HG03196 (cell line): Measurements from ENCODE around the gene NCKAP5.

Experiments used
- ATAC-seq: cut with Tn5 transposase; IDR thresholded peaks from one replicate; pipeline ENCODE4 v1.9.1; 2021; ENCODE audit not compliant: unreplicated experiment

The NCKAP5 gene

DNA sequence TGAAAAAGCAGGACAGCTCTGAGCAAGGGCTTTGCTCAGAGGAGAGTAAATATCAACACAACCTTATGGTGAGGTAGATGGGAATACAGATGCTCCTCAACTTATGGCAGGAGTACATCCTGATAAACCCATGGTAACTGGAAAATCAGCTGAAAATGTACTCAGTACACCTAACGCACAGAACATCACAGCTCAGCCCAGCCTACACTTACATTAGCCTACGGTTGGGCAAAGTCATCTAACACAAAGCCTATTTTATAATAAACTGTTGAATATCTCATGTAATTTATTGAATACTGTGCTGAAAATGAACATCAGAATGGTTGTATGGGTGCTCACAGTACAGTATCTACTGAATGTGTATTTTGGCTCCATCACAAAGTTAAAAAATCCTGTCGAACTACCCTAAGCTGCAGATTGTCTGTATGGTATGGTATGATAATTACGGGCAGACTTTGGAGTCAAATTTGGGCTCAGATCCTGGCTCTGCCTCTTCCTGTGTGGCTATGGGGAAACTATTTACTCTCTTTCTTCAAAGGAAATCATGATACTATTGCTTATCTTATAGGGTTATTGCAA is 778.0 kb downstream of the NCKAP5 start:
- no peak for ATAC-seq

DNA sequence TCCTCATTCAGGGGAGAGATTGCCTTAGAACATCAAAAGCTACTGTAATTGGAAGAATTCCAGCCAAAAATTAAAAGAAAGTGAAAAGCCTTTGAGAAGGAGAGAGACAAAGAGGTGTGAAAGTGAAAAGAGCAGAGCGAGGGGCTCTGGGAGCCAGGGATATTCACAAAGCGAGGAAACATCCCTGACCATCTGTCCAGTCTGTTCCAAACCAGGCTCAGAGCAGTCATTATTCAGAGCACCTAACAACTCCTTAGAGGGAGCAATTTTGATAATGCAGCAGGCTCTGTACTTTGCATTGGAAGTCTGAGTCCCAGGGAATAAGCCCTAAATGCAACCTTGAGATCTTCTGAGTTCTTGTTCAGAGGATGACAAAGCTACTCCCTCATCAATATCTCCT is 779.2 kb downstream of the NCKAP5 start:
- no peak for ATAC-seq

DNA sequence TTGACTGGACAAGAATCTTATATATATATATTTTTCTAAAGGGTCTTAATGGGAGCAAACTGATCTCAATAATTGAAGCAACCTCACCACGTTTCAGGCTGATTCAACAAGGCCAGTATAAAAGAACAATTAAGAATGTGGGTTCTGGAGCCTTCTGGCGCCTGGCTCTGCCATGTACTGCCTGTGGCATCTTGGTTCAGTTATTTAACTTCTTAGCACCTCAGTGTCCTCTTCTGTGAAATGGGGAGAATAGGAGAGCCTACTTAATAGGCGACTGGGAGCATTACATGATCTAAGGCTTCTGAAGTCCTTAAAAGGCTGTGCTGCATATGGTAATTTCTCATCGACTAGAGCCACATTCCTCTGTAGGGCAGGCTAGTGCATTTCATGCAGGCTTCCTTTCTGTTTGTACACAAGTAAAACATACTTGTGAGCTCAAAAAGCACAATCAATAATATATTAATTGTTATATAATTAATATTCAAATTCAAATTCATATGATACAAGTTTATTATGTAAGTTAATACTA is 779.9 kb downstream of the NCKAP5 start:
- no peak for ATAC-seq

DNA sequence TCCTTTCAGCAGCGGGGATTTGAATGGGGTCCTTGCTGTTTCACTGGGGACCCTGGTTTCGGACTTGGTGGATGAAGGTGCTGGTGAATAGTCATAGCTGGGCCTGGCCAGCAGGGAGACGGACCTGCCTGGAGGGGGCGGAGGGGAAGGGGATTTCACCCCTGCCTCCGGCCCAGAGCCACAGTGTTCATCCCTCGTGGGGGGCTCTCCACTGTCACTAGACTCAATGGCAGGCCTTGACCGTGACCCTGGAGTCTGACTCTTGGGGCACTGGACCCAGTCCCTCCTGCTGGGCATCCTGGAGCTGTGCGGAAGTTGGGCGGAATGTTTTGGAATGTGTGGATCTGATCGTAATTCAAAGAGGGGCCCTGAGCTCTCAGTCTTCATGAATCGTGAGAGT is 784.4 kb downstream of the NCKAP5 start:
- no peak for ATAC-seq

DNA sequence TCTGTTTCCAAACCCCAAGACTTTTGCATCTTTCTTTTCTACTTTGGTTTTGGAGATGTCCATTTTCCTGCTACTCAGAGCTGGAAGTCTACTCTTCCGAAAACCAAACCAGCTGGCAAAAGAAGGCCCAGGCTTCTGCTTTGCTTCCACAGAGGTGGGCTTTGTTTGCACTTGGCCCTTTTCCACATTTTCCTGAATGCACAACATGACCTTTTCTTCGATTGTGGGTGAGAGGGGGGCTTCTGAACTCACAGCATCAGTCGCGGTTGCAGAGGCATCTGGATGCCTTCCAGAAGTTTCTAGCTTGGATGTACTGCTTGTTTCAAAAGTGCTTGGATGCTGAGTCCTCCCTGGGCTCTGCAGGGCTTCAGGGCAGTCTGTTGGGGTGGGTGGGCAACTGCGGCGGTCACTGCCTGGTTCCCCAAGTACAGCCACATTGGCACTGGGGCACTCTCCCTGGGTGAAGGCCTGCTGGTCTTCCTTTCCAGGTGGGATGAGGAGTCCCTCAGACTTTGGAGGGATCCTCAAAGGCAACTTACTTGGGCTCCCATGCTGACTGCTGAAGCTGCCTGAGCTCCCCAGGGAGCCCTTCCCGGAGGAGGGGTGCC is 786.0 kb downstream of the NCKAP5 start:
- no peak for ATAC-seq

DNA sequence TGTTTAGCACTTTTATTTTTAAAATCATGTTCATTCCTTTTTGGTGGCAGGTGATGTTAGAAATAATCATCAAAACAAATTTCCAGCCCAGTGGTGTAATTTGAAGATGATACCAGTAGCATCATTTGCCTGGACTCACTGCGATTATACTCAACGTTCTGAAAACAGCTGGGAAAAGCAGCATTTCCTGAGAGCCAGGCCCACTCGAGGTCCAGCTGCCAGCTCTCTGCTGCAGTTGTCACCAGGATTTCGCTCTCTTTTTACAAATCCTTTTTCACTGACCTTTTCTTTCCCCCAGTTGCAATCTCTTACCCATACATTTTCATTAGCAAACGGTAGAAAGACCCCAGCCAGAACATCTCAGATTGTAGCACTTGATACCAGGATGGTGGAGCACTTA is 787.6 kb downstream of the NCKAP5 start:
- ATAC-seq: no peak

DNA sequence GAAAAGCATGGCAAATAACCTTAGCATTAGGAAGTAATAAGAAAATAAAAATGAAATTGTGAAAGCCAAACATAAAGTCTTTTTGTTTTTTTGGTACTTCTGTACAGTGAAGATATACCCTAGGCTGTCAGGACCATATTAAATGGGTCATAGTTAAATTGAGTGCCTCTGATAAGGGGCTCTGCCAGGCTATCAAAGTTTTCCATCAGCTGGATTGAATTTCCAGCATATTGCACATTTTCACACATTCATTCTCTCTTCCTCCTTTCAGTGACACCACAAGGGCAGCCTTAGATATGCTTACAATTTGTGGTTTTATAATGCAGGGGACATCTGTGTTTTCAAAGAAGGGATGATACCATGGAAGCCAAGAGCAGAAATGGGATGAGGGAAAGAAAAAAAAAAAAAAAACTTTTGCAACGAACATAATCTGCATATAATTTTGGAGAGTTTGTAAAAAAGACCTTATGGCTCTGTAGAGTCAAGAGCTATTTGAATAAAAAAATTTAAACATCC is 789.0 kb downstream of the NCKAP5 start:
- ATAC-seq: no peak

DNA sequence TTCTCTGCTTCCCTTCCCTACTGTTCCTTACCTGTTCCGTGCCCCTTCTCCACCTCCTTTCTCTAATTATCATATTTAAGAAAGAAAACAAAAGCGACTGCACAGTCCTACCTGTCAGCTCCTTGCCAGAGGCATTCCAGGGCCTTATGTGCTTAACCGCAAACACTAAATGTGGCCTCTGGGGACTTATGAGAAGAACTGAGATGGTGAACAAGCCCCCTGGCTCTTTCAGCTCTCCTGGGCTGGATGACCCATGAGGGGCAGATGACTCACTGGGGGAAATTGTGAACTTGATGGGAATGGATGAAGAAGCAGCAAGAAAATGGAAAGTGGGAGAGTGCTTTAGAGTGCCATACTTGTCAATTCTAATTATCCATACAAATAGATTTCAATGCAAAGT is 792.0 kb downstream of the NCKAP5 start:
- no peak for ATAC-seq

DNA sequence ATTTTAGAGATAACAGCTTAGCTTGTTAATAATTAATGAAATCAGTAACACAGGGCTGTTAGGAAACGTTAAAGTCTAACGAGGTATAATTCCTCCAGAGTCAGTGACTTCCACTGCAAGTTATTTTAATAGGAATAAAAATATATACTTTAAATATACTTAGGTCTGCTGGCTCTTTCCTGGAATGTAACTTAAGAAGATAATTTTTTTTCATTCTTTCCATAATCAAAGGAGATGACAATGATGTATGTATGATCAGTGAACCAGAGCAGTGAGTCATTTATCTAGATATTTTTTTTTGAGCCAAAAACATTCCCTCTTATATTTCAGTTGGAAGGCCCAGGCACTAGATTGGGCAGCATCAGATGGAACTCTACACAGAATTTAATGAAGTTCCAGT is 794.1 kb downstream of the NCKAP5 start:
- no peak for ATAC-seq

DNA sequence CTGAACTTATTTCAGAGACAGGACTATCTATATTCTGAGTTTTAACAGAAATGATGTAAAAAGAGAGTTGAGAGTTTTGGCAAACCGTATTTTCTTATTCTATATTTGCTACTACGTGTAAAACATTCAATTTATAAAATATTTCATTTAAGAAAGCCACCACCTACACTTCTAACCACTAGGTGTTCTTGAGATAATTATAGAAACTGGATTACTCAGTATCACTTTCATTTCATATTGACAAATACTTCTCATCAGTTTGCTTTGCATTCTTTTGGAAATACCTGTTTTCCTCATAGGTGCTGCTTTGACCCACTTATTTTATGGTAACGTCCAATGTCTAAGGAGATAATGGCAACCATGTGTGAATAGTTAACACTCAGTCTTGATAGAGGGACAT is 794.9 kb downstream of the NCKAP5 start:
- no peak for ATAC-seq

DNA sequence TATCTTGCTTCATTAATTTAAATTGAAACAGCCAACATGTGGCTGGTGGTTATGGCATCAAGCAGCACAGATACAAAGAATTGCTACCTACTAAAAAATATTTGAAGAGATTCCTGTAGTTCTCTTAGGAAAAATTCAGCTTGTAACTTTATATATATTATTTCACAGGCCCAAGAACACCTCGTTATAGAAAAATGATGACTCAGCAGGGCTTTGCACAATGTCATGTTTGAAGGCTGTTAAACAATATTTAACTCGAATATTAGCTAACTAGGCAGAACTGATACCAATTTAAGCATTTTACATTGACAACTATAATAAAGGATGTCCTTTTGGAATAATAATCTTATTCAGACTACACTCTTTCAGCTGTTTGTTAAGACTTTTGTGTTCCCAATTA is 795.9 kb downstream of the NCKAP5 start:
- no peak for ATAC-seq

DNA sequence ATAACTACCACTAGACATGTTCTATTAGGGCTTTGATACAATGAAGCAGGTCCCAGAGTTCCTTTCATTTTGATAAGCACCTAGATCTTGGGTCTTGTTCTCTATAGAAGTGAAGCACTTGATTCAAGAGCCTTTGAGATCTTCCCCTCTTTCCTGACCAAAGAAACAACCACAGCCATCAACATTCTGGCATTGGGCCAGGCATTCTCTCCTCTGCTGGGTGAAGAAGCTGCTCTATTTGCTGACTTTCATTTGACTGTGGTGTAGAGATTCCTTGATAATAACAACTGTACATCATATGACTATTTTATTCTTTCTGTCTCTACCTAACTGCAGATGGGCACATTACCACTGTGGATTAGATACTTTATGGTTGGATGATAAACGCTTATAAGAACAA is 801.7 kb downstream of the NCKAP5 start:
- ATAC-seq: no peak

DNA sequence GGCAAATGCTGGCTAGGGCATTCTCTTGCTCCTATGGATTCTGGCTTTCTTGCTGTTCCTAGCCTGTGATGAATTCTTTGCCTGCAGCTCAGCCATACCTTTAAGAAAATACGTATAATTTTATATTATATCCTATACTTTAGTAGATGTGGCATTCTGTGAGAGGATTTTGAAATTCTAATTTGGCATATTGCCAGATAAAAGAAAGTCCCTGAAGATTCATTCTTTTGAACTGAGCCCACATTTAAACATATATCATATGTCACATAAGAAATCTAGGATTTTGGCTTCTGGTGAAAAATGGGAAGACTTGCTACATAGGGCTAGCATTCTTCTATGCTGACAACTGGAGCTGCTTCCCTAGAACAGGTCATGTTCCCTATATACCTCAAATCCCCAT is 806.8 kb downstream of the NCKAP5 start:
- ATAC-seq: no peak

DNA sequence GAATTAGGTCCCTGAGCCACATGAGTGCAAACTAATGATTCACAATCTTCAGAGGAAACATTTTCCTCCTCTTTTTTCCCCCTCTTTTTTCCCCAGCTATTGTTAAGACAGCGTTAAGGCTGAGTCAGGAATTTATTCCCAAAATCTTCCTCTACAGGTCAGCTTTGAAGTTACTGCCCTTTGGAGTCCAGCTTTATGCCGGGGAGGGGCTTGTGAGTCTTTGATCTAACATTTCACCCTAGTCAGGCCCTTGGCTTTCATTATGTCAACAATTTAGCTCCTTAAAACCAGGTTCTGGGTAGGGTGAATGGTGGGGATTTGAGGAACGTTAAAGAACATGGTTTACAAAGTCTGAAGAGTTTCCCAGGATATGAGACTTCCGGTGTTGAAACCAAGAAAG is 807.3 kb downstream of the NCKAP5 start:
- no peak for ATAC-seq

DNA sequence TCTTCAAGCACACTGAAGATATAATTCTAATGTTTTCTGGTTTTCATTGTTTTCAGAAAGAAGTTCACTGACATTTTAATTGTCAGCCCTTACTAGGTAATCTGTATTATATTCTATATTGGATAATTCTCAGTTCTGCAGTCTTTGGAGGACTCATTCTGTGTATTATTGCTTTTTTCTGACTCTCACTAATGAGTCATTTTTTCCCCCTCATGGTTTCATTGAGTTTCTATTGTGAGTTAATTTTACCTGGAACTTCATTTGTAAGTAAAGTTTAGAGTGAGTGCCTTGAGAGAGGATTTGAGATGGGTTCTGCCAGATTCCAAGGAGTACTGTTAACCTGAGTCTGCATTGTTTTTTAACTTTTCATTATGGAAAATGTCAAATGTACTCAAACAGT is 807.9 kb downstream of the NCKAP5 start:
- peak; percentile 50 for ATAC-seq

DNA sequence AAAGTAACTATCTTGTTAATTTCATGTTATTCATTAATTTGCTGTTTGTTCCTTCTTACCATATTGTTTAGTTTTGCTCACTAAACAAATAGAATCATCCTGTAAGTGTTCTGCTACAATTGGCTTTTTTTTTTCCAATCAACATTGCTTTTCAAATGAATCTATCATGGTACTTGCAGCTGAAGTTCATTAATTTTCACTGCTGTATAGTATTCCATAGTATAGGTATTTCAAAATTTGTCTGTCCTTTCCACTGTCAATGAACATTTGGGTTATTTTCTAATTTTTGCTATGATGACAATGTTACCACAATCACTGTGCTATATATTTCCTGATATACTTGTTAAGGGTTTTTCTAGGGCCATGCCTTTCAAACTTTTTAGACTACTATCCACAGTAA is 809.3 kb downstream of the NCKAP5 start:
- no peak for ATAC-seq

DNA sequence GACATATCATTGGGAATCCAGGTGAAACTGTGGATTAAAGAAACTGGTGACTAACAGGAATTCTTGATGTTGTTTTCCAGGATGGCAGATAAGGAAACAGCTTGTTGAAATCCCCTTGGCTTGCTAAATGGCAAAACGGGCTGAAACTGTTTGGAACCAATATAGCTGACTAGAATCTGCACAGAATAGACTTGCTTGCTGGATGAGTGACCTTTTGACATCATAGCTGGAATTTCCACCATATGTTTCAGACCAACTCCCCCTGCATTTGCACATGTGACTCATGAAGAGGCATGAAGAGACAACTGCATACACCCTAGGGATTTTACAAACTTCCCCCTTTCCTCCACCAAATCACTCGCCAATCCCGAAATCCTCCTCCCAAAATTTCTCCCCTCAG is 810.6 kb downstream of the NCKAP5 start:
- peak; percentile 44 for ATAC-seq

DNA sequence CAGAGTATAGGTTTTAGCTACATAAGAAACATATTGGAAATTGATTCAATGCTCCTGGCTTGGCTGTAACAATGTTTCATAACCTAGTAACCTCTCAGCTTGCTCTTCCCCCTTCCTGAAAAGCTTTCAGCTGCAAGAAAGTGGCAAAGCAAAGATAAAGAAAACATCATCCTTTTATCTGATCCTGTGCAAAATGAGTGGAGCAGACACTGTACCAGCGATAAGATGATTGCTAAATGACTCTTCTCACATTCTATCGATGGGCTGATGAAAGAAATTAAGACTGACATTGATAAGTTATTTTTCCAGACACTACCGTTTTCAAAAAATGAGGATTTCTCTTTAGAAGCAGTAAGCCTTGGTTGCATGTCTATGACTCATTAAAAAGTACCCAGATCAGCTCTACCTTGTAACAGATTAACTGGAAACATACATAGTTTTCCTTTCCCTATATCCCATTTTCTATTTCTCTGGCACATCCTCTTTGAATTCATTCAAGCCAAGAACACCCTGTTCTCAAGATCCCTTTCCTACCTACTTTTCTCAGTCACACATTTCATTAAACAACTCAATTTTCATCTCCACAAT is 811.2 kb downstream of the NCKAP5 start:
- no peak for ATAC-seq

DNA sequence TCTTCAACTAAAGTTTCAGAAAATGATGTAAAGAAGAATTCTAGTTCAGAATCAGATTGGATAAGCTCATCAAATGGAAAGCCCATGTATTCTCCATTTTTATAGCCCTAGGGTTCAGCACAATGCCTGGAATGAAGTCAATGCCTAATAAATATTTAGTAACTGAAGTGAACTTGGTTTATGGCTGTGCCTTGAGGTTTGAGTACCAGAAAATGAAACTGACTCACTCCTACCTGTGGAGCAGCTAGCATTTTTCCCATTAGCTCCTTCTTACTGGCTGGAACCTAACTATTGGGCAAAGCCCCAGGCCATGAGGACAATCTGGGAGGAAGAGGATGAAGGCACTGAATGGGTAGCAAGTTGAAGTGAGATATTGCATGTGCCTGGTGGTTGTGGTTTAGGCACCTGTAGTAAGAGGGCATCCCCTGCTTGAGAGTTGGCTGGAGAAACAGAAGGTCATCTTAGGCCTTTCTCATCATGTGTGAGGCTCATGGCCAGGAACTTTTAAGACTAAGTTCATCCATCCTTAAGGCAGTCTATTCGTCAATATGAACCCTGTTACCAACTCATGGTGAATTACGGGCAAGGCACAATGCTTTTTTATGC is 813.3 kb downstream of the NCKAP5 start:
- no peak for ATAC-seq

DNA sequence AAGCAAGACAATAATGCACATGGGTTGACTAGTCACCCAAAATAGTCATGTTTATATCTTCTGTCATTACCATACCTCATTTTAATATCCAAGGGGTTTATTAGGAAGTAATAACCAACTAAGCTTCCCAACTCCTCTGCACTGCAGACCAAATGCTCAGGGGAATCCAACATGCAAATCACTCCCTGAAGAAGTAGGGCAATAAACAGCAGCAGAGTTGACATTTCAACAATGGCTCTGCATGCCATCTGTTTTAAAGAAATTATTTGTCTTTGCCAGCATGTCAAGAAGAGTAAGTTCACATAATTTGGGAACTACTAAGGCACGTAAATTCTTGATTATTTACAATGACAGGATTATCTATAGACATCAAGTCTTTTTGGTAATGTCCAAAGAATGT is 813.9 kb downstream of the NCKAP5 start:
- no peak for ATAC-seq

DNA sequence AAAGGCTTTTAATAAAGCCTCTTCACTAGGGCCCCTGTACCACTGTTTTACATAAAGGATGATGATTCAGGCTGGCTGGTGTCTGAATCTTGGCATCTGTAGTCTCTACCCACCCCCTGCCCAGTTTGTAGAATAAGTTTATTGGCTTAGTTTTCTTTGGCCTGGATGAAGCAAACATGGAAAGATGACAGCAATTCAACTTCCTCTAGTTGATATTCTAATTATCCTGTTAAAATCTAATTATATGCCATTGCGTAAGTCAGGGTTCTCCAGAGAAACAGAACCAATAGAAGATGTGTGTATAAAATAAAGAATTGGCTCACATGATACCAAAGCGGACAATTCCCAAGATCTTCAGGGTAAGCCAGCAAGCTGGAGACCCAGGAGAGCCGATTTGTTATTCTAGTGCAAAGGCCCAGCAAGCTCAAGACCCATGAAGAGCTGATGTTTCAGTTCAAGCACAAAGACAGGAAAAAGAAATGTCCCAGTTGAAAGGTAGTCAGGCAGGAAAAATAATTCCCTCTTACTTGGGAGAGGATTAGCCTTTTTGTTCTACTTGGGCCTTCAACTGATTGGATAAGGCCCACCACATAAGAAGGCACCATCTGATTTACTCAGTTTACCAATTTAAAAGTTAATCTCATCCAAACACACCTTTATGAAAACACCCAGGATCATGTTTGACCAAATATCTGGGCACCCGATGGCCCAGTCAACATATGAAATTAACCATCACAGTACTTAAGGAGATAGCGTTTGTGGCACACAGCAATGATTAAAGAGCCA is 815.6 kb downstream of the NCKAP5 start:
- ATAC-seq: no peak
